Liver (tissue), 9 donors: ENCODE data around the gene NT5C2. TPM values are rescaled to one million over a fixed set of nuclear protein-coding genes. Genes with fewer than 3 reads are reported as not detected.
"Not testable (repeated sequence)": the region's sequence is repeated elsewhere in the genome, so short reads cannot be mapped to it uniquely, and the experiment has no call there.

Experiments used
- DNase-seq: peaks from one replicate; pipeline ENCODE4 v3.0.0-alpha.2; 2017; ENCODE audit warnings: low spot score
- H3K27ac ChIP-seq, 2 donors: one replicate each; pipeline ENCODE4 v1.7.0; 2013; ENCODE audit warnings: inconsistent platforms in 2 of 2, low read length in 2 of 2, control low read depth in 1 of 2, low read depth in 1 of 2, mild to moderate bottlenecking in 1 of 2
- H3K27me3 ChIP-seq, 4 donors: one replicate each; pipeline versions ENCODE4 v1.6.1 to v1.7.0; 2013; ENCODE audit warnings: low read length in 3 of 4, inconsistent platforms in 1 of 4, mild to moderate bottlenecking in 1 of 4, moderate library complexity in 1 of 4; ENCODE audit not compliant: control insufficient read depth in 4 of 4, insufficient read depth in 4 of 4
- H3K36me3 ChIP-seq, 4 donors: one replicate each; pipeline versions ENCODE4 v1.6.1 to v1.7.0; 2013; ENCODE audit warnings: low read length in 3 of 4, mild to moderate bottlenecking in 3 of 4, low read depth in 1 of 4, moderate library complexity in 1 of 4; ENCODE audit not compliant: control insufficient read depth in 4 of 4, insufficient read depth in 3 of 4
- H3K4me1 ChIP-seq, 4 donors: one replicate each; pipeline versions ENCODE4 v1.6.1 to v1.7.0; 2013; ENCODE audit warnings: low read length in 3 of 4, mild to moderate bottlenecking in 3 of 4, moderate library complexity in 1 of 4; ENCODE audit not compliant: control insufficient read depth in 4 of 4, insufficient read depth in 4 of 4
- H3K4me3 ChIP-seq, 3 donors: one replicate each; pipeline versions ENCODE4 v1.6.1 to v1.7.0; 2013; ENCODE audit warnings: low read length in 3 of 3, control low read depth in 1 of 3, low read depth in 1 of 3, mild to moderate bottlenecking in 1 of 3
- H3K9ac ChIP-seq, 2 donors: one replicate each; pipeline ENCODE4 v1.7.0; 2013; ENCODE audit warnings: low read length in 2 of 2, mild to moderate bottlenecking in 2 of 2, moderate library complexity in 2 of 2, control low read depth in 1 of 2, low read depth in 1 of 2
- H3K9me3 ChIP-seq, 4 donors: one replicate each; pipeline versions ENCODE4 v1.6.1 to v1.7.0; 2013; ENCODE audit warnings: low read length in 3 of 4; ENCODE audit not compliant: control insufficient read depth in 4 of 4
- EGR1 ChIP-seq, 2 donors: IDR thresholded peaks; 2 replicates each; pipeline ENCODE4 v1.6.1; 2016 to 2018; ENCODE audit warnings: antibody characterized with exemption in 2 of 2, low read depth in 2 of 2
- FOXA2 ChIP-seq: IDR thresholded peaks from 2 replicates; pipeline ENCODE4 v1.6.1; 2016; ENCODE audit warnings: antibody characterized with exemption
- HNF4A ChIP-seq, 2 donors: conservative IDR thresholded peaks; 2 replicates each; pipeline ENCODE4 v1.6.1; 2016; ENCODE audit warnings: antibody characterized with exemption in 2 of 2, mild to moderate bottlenecking in 2 of 2
- JUND ChIP-seq, 2 donors: IDR thresholded peaks; 2 replicates each; pipeline ENCODE4 v1.6.1; 2016; ENCODE audit warnings: antibody characterized with exemption in 2 of 2
- NR2F2 ChIP-seq: IDR thresholded peaks from 2 replicates; pipeline ENCODE4 v1.6.1; 2016; ENCODE audit warnings: antibody characterized with exemption
- RAD21 ChIP-seq, 2 donors: IDR thresholded peaks; 2 replicates each; pipeline ENCODE4 v1.6.1; 2016; ENCODE audit warnings: antibody characterized with exemption in 2 of 2, mild to moderate bottlenecking in 2 of 2
- RXRA ChIP-seq, 2 donors: IDR thresholded peaks; 2 replicates each; pipeline ENCODE4 v1.6.1; 2017 to 2018; ENCODE audit warnings: antibody characterized with exemption in 2 of 2, mild to moderate bottlenecking in 1 of 2
- SP1 ChIP-seq: IDR thresholded peaks from 2 replicates; pipeline ENCODE4 v1.6.1; 2018; ENCODE audit warnings: antibody characterized with exemption, mild to moderate bottlenecking
- TAF1 ChIP-seq: conservative IDR thresholded peaks from 2 replicates; pipeline ENCODE4 v1.6.1; 2016; ENCODE audit warnings: antibody characterized with exemption, mild to moderate bottlenecking
- WGBS: extraction: QIAGEN DNeasy Blood & Tissue Kit; methylation state at CpG from one replicate; pipeline ENCODE4 v1.1.7; 2013; 5-methylcytosine and 5-hydroxymethylcytosine counted together
- polyA plus RNA-seq, 2 donors: library from polyadenylated mRNA; stranded (reverse) in 1 of 2; unstranded in 1 of 2; fragments of 200-250 nt in 1 of 2; fragments of >200 nt in 1 of 2; fragmentation: Nextera tagmentation in 1 of 2; extraction: Ambion mirVana in 1 of 2; gene quantifications; one replicate each; pipeline versions ENCODE4 v1.2.1 to v1.2.3, GENCODE V29; 2013 to 2015
- total RNA-seq, 2 donors: library from RNA; depleted of rRNA; stranded (reverse); fragments of >200 nt; gene quantifications; one replicate each; pipeline ENCODE4 v1.2.3, GENCODE V29; 2014
- TF ChIP-seq, protein P1 (sequence below): IDR thresholded peaks from 2 replicates; pipeline ENCODE4 v1.6.1; 2016; ENCODE audit warnings: antibody characterized with exemption, mild to moderate bottlenecking
- TF ChIP-seq, protein P2 (sequence below): IDR thresholded peaks from 2 replicates; pipeline ENCODE4 v1.6.1; 2016; ENCODE audit warnings: antibody characterized with exemption
- donor health status: healthy.
- donor health status: healthy.
- donor health status: healthy.
- donor health status: healthy.
- donor health status: healthy.

NT5C2 gene
- total and polyA plus RNA-seq, 4 donors, result 14.4 to 65.3 (median 33.0) TPM

DNA sequence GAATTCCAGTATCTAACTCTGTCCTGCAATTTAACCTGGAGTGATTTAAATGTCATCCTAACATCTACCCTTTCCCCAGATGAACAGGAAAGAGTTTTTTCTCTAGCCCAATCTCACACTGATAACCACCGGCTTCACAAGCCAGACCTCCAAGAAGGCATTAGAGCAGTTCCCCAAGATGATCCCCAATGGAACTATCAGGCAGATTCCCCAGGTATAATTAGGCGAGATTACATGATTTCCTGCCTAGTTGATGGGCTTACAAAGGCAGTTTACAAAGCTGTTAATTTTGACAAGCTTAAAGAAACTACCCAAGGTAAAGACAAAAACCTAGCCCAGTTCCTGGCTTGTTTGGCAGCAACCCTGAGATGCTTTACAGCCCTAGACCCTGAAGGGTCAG is 14.1 kb upstream of the NT5C2 start:
- Histone ChIP-seq H3K9ac (no peak overlapping the region), H3K27ac (no peak overlapping the region), H3K27me3 (no peaks in the 10 kb centered on the region), H3K36me3 (no peaks in the 10 kb centered on the region), H3K4me1 (peaks cover 1 to 7% (median 3%) of the 10 kb centered on the region in 4 donors), H3K4me3 (no peak overlapping the region), H3K9me3 (peaks cover 0 to 2% (median 0%) of the 10 kb centered on the region in 4 donors)
- TF ChIP-seq FOXA2, result no peak
- no peak for TF ChIP-seq EGR1 (IDR thresholded peaks at IDR 0.05; ENCODE audit: low read depth in 2 of 2)
- no peak for TF ChIP-seq TAF1
- TF ChIP-seq, protein P1, sequence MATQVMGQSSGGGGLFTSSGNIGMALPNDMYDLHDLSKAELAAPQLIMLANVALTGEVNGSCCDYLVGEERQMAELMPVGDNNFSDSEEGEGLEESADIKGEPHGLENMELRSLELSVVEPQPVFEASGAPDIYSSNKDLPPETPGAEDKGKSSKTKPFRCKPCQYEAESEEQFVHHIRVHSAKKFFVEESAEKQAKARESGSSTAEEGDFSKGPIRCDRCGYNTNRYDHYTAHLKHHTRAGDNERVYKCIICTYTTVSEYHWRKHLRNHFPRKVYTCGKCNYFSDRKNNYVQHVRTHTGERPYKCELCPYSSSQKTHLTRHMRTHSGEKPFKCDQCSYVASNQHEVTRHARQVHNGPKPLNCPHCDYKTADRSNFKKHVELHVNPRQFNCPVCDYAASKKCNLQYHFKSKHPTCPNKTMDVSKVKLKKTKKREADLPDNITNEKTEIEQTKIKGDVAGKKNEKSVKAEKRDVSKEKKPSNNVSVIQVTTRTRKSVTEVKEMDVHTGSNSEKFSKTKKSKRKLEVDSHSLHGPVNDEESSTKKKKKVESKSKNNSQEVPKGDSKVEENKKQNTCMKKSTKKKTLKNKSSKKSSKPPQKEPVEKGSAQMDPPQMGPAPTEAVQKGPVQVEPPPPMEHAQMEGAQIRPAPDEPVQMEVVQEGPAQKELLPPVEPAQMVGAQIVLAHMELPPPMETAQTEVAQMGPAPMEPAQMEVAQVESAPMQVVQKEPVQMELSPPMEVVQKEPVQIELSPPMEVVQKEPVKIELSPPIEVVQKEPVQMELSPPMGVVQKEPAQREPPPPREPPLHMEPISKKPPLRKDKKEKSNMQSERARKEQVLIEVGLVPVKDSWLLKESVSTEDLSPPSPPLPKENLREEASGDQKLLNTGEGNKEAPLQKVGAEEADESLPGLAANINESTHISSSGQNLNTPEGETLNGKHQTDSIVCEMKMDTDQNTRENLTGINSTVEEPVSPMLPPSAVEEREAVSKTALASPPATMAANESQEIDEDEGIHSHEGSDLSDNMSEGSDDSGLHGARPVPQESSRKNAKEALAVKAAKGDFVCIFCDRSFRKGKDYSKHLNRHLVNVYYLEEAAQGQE, result no peak
- TF ChIP-seq RXRA (IDR thresholded peaks at IDR 0.05), result no peak
- no peak for TF ChIP-seq SP1
- TF ChIP-seq NR2F2, result no peak
- TF ChIP-seq HNF4A (conservative IDR thresholded peaks at IDR 0.05), result no peak
- TF ChIP-seq JUND (IDR thresholded peaks at IDR 0.05), result no peak
- TF ChIP-seq RAD21 (IDR thresholded peaks at IDR 0.05), result no peak
- TF ChIP-seq, protein P2, sequence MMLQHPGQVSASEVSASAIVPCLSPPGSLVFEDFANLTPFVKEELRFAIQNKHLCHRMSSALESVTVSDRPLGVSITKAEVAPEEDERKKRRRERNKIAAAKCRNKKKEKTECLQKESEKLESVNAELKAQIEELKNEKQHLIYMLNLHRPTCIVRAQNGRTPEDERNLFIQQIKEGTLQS, result no peak
- no peak for DNase-seq
- 89% methylated on average over 2 of the region's 2 CpGs for WGBS

DNA sequence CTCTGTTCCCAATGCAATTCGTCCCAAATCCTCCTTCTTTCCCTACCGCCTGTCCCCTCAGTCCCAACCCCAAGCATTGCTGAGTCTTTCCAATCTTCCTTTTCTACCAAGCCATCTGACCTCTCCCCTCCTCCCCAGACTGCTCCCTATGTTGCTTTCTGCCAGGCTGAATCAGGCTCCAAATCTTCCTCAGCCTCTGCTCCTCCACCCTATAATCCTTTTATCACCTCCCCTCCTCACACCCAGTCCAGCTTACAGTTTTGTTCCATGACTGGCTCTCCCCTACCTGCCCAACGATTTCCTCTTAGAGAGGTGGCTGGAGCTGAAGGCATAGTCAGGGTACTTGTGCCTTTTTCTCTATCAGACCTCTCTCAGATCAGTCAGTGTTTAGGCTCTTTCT is 13.6 kb upstream of the NT5C2 start:
- not testable (repeated sequence) for H3K27me3 ChIP-seq, H3K9me3 ChIP-seq, H3K27ac ChIP-seq, H3K4me3 ChIP-seq, H3K4me1 ChIP-seq, DNase-seq, H3K9ac ChIP-seq, H3K36me3 ChIP-seq
- WGBS, result 80% methylated on average over 3 of the region's 3 CpGs

DNA sequence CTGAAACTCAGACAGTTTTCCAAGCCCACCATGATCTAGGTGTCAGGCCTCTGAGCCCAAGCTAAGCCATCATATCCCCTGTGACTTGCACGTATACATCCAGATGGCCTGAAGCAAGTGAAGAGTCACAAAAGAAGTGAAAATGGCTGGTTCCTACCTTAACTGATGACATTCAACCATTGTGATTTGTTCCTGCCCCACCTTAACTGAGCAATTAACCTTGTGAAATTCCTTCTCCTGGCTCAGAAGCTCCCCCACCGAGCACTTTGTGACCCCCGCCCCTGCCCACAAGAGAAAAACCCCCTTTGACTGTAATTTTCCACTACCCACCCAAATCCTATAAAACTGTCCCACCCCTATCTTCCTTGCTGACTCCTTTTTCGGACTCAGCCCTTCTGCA is 12.3 kb upstream of the NT5C2 start:
- not testable (repeated sequence) for H3K9me3 ChIP-seq, H3K4me3 ChIP-seq, H3K27ac ChIP-seq, H3K36me3 ChIP-seq, H3K4me1 ChIP-seq, H3K27me3 ChIP-seq, H3K9ac ChIP-seq, DNase-seq
- 75% methylated on average over 4 of the region's 4 CpGs for WGBS
